WI38 (cell line): ENCODE data around the gene STARD13.

Experiments
- H3K4me3 ChIP-seq: 2 replicates; pipeline ENCODE4 v1.5.1; 2011; ENCODE audit warnings: low read depth, mild to moderate bottlenecking, control low read depth, low read length
- CTCF ChIP-seq: IDR thresholded peaks from 2 replicates; pipeline ENCODE4 v1.5.1; 2012; ENCODE audit warnings: low read depth, mild to moderate bottlenecking, control low read depth, low read length

Gene STARD13

GRCh38 chr13:33106656-33107360, 178.7 kb downstream of the STARD13 start:
- no peak overlapping the region for H3K4me3 ChIP-seq
- no peak for TF ChIP-seq CTCF

GRCh38 chr13:33105387-33106005, 180.1 kb downstream of the STARD13 start:
- TF ChIP-seq CTCF: no peak
- H3K4me3 ChIP-seq: no peak overlapping the region

- H3K4me3 ChIP-seq: no peak overlapping the region
- no peak for TF ChIP-seq CTCF
Observed at GRCh38 chr13:33103457-33103856, 182.1 kb downstream of the STARD13 start.

GRCh38 chr13:33101835-33102234, 183.7 kb downstream of the STARD13 start:
- H3K4me3 ChIP-seq: no peak overlapping the region
- TF ChIP-seq CTCF: no peak

GRCh38 chr13:33100886-33101285, 184.7 kb downstream of the STARD13 start:
- H3K4me3 ChIP-seq: no peak overlapping the region
- no peak for TF ChIP-seq CTCF

- TF ChIP-seq CTCF: no peak
- H3K4me3 ChIP-seq: no peak overlapping the region
Observed at GRCh38 chr13:33099860-33100259, 185.7 kb downstream of the STARD13 start.

- no peak for TF ChIP-seq CTCF
- H3K4me3 ChIP-seq: no peak overlapping the region
Observed at GRCh38 chr13:33096886-33097605, 188.5 kb downstream of the STARD13 start.
